Fibroblast of mammary gland (primary cell): ENCODE measurements around the gene PHKA1.

Experiments used
- DNase-seq: peaks from one replicate; pipeline ENCODE4 v3.0.0-alpha.2; 2010; ENCODE audit warnings: low read depth
- H3K4me3 ChIP-seq: 2 replicates; pipeline ENCODE4 v1.5.1; 2011; ENCODE audit warnings: low read depth, mild to moderate bottlenecking, low read length, moderate library complexity; ENCODE audit not compliant: control insufficient read depth
- CTCF ChIP-seq: conservative IDR thresholded peaks from 2 replicates; pipeline ENCODE4 v1.5.1; 2011; ENCODE audit warnings: low read depth, low read length, inconsistent platforms; ENCODE audit not compliant: control insufficient read depth, insufficient read depth

The PHKA1 gene

GRCh38 chrX:72713130-72713529, 976 bp downstream of the PHKA1 start:
- no peak for TF ChIP-seq CTCF
- peak; percentile 17 for DNase-seq
- peak overlapping the region; percentile 51 for H3K4me3 ChIP-seq

- H3K4me3 ChIP-seq, result no peak overlapping the region
- peak; percentile 43 for DNase-seq
- TF ChIP-seq CTCF, result no peak
These were observed 1.9 kb downstream of the PHKA1 start for GRCh38 chrX:72712094-72712755.

- no peak for TF ChIP-seq CTCF
- no peak overlapping the region for H3K4me3 ChIP-seq
- no peak for DNase-seq
These were observed 8.3 kb downstream of the PHKA1 start for GRCh38 chrX:72705814-72706213.

GRCh38 chrX:72705111-72705510, 9.0 kb downstream of the PHKA1 start:
- H3K4me3 ChIP-seq, result no peak overlapping the region
- no peak for DNase-seq
- no peak for TF ChIP-seq CTCF

DNA sequence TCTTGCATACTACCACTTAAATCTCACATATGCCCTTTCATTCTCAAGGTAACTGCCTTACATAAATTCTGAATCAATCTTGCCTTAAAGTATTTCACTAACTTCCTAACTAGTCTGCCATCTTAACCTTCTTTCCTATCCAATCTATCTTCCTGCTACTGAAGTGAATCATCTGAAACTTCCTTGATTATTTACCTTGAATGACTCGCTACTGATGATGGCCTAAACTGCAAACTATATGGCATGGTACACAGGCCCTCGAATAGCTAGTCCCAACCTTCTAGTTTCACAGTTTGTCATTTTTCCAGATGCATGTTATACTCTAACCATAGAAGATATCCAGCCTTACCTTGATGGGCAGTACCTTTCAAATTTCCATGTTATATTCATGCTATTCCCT, 19.9 kb downstream of the PHKA1 start:
- peak; percentile 8 for DNase-seq
- H3K4me3 ChIP-seq, result no peak overlapping the region
- no peak for TF ChIP-seq CTCF

GRCh38 chrX:72693477-72693876, 20.6 kb downstream of the PHKA1 start:
- H3K4me3 ChIP-seq, result no peak overlapping the region
- no peak for DNase-seq
- TF ChIP-seq CTCF, result no peak

DNA sequence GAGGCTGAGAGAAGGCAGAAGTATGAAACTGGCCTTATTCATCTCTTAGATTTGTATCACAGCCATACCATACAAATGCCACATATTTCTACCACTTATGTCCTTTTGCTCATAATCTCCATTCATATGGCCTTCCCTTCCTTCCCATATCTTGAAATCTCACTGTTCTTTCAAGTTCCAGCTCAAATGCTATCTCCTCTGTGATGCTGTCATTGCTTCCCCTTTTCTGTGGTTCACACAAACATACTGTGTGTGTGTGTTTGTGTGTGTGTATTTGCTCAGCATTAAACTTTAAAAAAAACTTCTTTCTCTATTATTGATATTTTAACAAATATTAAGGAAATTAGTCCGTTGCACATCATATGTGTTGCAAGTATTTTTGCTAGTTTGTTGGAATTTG, 26.7 kb downstream of the PHKA1 start:
- H3K4me3 ChIP-seq, result no peak overlapping the region
- no peak for TF ChIP-seq CTCF
- DNase-seq, result no peak
